Limb (tissue), 2 donors: ENCODE data around the gene CDC26.
A peak's percentile ranks its signal among the peaks of the same experiment; 100 is the strongest.
"Not testable (repeated sequence)": the region's sequence is repeated elsewhere in the genome, so short reads cannot be mapped to it uniquely, and the experiment has no call there.

Experiments used
- DNase-seq, 2 donors: peaks; one replicate each; pipeline ENCODE4 v3.0.0-alpha.2; 2016; ENCODE audit errors: extremely low spot score in 2 of 2

The CDC26 gene

GRCh38 chr9:113293285-113293878, 18.0 kb upstream of the CDC26 start:
- DNase-seq: no peak

GRCh38 chr9:113290052-113290607, 14.8 kb upstream of the CDC26 start:
- no peak for DNase-seq

GRCh38 chr9:113289091-113289490, 13.7 kb upstream of the CDC26 start:
- no peak for DNase-seq

GRCh38 chr9:113281356-113281755, 6.0 kb upstream of the CDC26 start:
- DNase-seq: no peak

GRCh38 chr9:113278840-113279239, 3.5 kb upstream of the CDC26 start:
- DNase-seq: no peak

GRCh38 chr9:113274474-113275156, 757 bp downstream of the CDC26 start:
- peak; percentile 32 to 66 for DNase-seq

- DNase-seq: no peak
Measured at GRCh38 chr9:113269871-113270270, 5.5 kb downstream of the CDC26 start.

- DNase-seq: no peak
Measured at GRCh38 chr9:113269355-113269754, 6.0 kb downstream of the CDC26 start.

GRCh38 chr9:113267911-113268566, 7.3 kb downstream of the CDC26 start:
- no peak for DNase-seq

GRCh38 chr9:113266174-113266573, 9.2 kb downstream of the CDC26 start:
- DNase-seq: no peak

- no peak for DNase-seq
Measured at GRCh38 chr9:113261917-113262671, 13.3 kb downstream of the CDC26 start.

- no peak for DNase-seq
Measured at GRCh38 chr9:113258282-113258681, 17.1 kb downstream of the CDC26 start.

- DNase-seq: no peak
Measured at GRCh38 chr9:113257863-113258262, 17.5 kb downstream of the CDC26 start.

- no peak for DNase-seq
Measured at GRCh38 chr9:113255438-113255837, 19.9 kb downstream of the CDC26 start.

GRCh38 chr9:113254991-113255390, 20.4 kb downstream of the CDC26 start:
- no peak for DNase-seq

- no peak for DNase-seq
Measured at GRCh38 chr9:113250807-113251206, 24.6 kb downstream of the CDC26 start.

- not testable (repeated sequence) for DNase-seq
Measured at GRCh38 chr9:113249661-113250060, 25.7 kb downstream of the CDC26 start.

- no peak for DNase-seq
Measured at GRCh38 chr9:113247640-113248039, 27.7 kb downstream of the CDC26 start.

GRCh38 chr9:113246928-113247327, 28.4 kb downstream of the CDC26 start:
- no peak for DNase-seq

- DNase-seq: no peak
Measured at GRCh38 chr9:113245894-113246293, 29.5 kb downstream of the CDC26 start.

GRCh38 chr9:113244556-113244955, 30.8 kb downstream of the CDC26 start:
- DNase-seq: no peak

GRCh38 chr9:113241161-113241560, 34.2 kb downstream of the CDC26 start:
- DNase-seq: no peak
